Effector memory CD4-positive, alpha-beta T cell (primary cell): ENCODE measurements around the gene GRAMD1B.

Source experiments
- DNase-seq, 3 donors: peaks; one replicate each; pipeline ENCODE4 v3.0.0-alpha.2; 2020
- H3K27ac ChIP-seq: 2 replicates; pipeline ENCODE4 v1.7.0; 2013; ENCODE audit warnings: mild to moderate bottlenecking, low read length, moderate library complexity; ENCODE audit not compliant: insufficient read depth, poor library complexity, severe bottlenecking
- H3K27me3 ChIP-seq: replicated peaks from 2 replicates; pipeline ENCODE4 v1.7.0; 2013; ENCODE audit warnings: mild to moderate bottlenecking, low read length; ENCODE audit not compliant: insufficient read depth, control insufficient read depth, poor library complexity, severe bottlenecking
- H3K36me3 ChIP-seq: 2 replicates; pipeline ENCODE4 v1.7.0; 2013; ENCODE audit warnings: mild to moderate bottlenecking, low read length, moderate library complexity; ENCODE audit not compliant: control insufficient read depth, insufficient read depth
- H3K4me1 ChIP-seq: 2 replicates; pipeline ENCODE4 v1.7.0; 2013; ENCODE audit warnings: low read length, mild to moderate bottlenecking; ENCODE audit not compliant: control insufficient read depth, insufficient read depth, poor library complexity, severe bottlenecking
- H3K4me3 ChIP-seq: 2 replicates; pipeline ENCODE4 v1.7.0; 2013; ENCODE audit warnings: low read length, low read depth, mild to moderate bottlenecking; ENCODE audit not compliant: insufficient read depth, poor library complexity, severe bottlenecking
- H3K9me3 ChIP-seq: 2 replicates; pipeline ENCODE4 v1.7.0; 2013; ENCODE audit warnings: mild to moderate bottlenecking, low read length, moderate library complexity; ENCODE audit not compliant: control insufficient read depth

GRAMD1B gene

DNA sequence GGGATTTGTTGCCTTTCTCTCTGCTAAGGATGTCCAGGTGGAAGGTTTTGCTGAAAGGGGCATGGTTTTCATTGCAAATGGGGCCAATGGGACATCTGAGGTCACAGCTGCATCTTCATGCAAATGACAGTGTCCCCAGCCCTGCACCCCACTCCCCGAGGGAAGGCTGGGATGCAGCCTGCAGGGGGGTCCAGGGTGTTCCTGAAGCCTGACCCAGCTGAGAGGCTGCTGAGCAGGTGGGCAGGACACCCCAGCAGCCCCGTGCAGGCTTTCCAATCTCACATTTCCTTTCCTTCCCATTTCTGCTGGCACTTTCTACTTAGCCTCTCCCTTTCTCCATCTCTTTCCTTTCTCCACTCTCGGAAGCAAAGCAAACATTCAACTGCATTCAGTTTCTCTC lies 146.0 kb downstream of the GRAMD1B start:
- H3K27me3 ChIP-seq, result no peaks in the 10 kb centered on the region
- no peak for DNase-seq
- no peak overlapping the region for H3K27ac ChIP-seq
- no peaks in the 10 kb centered on the region for H3K9me3 ChIP-seq
- H3K4me1 ChIP-seq, result no peaks in the 10 kb centered on the region
- H3K36me3 ChIP-seq, result no peaks in the 10 kb centered on the region
- H3K4me3 ChIP-seq, result no peak overlapping the region

- Histone ChIP-seq H3K27ac (no peak overlapping the region), H3K9me3 (no peaks in the 10 kb centered on the region), H3K36me3 (no peaks in the 10 kb centered on the region), H3K4me3 (no peak overlapping the region), H3K27me3 (no peaks in the 10 kb centered on the region), H3K4me1 (no peaks in the 10 kb centered on the region)
- no peak for DNase-seq
Observed at GRCh38 chr11:123576501-123576900, 146.4 kb downstream of the GRAMD1B start.

DNA sequence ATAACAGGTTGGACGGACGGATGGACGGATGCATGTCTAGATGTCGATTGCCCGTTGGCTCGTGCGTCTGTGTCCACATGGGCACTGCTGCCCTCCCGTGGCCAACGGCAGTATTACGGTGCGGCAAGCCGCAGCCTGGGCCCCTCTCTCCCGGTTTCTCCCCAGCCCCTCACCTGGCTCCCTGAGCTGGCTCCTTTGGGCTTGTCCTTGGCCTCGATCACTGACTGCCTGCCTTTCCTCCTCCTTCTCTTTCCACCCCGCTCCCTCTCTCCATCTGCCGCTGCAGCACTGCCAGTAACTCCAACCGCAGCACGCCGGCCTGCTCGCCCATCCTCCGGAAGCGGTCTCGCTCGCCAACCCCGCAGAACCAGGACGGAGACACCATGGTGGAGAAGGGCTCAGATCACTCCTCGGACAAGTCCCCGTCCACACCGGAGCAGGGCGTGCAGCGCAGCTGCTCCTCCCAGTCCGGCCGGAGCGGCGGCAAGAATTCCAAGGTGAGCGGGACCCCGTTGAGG lies 147.1 kb downstream of the GRAMD1B start:
- H3K9me3 ChIP-seq, result no peaks in the 10 kb centered on the region
- no peak overlapping the region for H3K4me3 ChIP-seq
- H3K4me1 ChIP-seq, result no peaks in the 10 kb centered on the region
- no peak overlapping the region for H3K27ac ChIP-seq
- H3K36me3 ChIP-seq, result no peaks in the 10 kb centered on the region
- peak in 2 of 3 donors; percentile 10 to 29 for DNase-seq
- H3K27me3 ChIP-seq, result no peaks in the 10 kb centered on the region

DNA sequence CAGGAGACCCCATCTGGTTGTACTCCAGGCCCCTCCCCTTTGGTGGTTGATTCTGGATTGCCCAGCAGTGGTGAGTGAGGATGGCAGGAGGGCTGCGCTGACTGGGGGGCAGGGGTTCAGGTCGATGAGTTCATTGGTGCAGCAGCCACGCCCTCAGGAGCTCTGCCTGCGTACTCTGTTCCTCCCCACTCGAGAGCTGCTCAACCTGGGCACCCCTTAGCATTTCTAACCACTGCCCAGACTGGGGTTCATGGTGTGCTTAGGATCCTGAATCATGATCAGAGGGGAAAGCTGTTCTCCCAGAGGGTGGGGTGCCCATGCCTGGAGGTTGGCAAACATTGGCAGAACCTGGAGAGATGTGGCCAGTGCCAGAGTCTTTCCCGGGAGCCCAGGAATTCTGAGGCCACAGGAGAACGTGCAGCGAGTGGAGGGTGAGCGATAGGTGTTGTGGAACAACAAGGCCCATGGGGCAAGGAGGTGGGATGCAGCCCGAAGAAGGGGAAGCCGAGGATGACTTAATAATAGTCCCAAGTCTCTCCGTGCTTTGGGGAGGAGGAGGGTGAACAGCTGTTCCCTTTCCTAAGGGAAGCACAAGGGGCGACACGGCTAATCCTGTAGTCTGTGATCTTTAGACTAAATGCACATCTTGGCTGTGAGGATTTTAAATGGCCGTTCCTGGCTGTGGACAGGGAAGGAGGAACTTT lies 148.9 kb downstream of the GRAMD1B start:
- H3K27ac ChIP-seq, result no peak overlapping the region
- H3K36me3 ChIP-seq, result no peaks in the 10 kb centered on the region
- no peaks in the 10 kb centered on the region for H3K27me3 ChIP-seq
- DNase-seq, result no peak
- no peaks in the 10 kb centered on the region for H3K4me1 ChIP-seq
- no peaks in the 10 kb centered on the region for H3K9me3 ChIP-seq
- H3K4me3 ChIP-seq, result no peak overlapping the region

DNA sequence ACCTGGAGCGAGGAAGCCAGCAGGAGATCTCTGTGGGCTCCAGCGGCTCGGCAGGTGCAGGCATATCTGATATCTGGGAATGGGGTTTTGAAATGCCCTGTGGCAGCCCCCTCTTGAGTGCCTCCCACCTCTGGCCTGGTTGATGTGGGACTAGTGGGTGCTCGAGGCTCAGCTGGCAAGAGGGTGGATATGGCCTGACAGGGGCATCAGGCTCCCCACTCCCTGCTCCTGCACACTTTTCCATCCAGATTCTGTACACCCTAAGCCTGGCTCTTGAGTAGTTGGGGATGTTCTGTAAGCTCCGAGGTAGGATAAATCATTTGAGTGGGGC lies 149.4 kb downstream of the GRAMD1B start:
- Histone ChIP-seq H3K27me3 (no peaks in the 10 kb centered on the region), H3K9me3 (no peaks in the 10 kb centered on the region), H3K4me1 (no peaks in the 10 kb centered on the region), H3K4me3 (no peak overlapping the region), H3K27ac (no peak overlapping the region), H3K36me3 (no peaks in the 10 kb centered on the region)
- DNase-seq, result no peak

DNA sequence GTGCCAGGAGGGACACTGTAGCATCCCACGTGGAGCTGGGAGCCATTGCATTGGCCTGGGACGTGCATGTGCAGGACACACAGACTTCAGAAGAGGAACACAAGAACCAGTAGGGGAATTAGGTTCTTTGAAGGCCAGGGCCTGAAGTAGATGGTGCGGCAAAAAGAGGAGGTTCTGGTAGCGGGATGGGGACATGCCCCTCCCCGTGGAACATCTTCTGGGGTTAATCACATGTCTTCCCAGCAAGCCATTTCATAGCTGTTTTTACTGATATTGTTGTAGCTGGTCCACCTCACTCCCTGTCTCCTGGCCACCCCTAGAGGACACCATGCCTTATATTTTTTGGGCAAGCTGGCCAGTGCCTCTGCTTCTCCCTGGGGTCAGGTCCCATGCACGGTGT lies 150.1 kb downstream of the GRAMD1B start:
- no peak for DNase-seq
- H3K27ac ChIP-seq, result no peak overlapping the region
- H3K9me3 ChIP-seq, result no peaks in the 10 kb centered on the region
- H3K36me3 ChIP-seq, result no peaks in the 10 kb centered on the region
- no peak overlapping the region for H3K4me3 ChIP-seq
- H3K4me1 ChIP-seq, result no peaks in the 10 kb centered on the region
- H3K27me3 ChIP-seq, result no peaks in the 10 kb centered on the region

DNA sequence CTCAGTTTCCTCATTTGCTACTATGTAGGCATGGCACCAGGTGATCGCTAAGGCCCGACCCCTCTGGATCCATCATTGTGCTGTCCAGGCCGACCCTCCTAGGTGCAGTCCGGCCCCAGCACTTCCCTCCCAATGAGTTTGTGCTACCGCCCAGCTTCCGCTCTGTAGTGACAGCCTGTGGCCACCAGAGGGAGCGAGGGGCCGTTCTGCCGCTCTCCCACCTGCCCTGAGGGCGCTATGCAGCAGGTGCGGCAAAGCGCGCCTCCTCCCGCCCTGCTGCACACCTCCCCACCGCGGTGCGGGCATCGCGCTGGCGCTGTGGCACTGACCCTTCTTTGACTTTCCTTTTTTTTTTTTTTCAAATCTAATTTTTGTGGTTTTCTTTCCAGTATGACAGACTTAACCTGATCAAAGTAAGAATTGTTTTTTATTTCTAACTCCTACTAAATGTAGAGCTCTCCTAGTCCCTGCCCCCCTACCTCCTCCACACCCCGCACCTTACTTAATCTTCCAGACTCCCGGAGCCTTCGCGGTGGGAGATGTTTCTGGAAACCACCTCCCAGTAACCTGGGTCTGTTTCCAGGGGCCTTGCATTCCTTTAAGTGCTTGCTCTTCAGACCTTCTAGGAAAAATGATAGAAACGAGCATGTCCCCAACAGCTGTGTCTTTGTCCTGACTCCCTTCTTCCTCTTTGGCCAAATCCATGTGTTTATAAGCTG lies 150.6 kb downstream of the GRAMD1B start:
- DNase-seq, result peak; percentile 13 to 43 (median 27)
- no peaks in the 10 kb centered on the region for H3K4me1 ChIP-seq
- H3K27me3 ChIP-seq, result no peaks in the 10 kb centered on the region
- H3K27ac ChIP-seq, result no peak overlapping the region
- H3K9me3 ChIP-seq, result no peaks in the 10 kb centered on the region
- H3K36me3 ChIP-seq, result no peaks in the 10 kb centered on the region
- no peak overlapping the region for H3K4me3 ChIP-seq

DNA sequence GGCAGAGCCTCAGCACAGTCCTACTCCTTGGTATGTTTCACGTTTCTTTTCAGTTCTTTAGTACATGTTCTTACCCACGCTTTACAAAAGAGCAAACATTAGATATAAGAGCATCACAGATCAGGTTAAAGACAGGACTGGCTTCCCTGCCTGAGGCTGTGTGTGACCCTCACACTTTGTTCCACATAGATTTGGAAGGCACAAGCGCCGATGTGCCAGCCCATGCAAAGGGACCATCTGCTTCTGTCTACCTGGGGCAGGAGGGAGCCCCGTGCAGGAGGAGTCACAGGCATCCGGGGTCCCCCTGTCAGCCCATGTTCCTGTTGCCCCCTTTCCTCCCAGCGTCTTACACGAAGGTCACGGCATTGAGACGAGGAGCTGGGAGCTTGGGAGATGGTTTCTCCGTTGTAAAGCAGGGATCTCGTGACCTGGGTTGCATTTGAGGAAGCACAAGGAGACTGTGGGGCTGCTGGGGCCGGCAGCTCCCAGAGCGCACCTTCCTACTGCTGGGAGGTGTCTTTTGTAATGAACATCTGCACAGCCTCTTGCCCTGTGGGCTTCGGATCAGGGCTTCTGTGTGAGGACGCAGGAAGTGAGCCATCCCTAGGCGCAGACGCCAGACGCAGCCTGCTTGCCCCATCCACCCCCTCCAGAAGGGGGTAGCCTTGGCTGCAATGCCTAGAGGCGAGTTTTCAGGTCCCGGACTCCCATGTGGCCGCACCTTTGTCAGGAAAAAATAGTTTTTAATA lies 151.8 kb downstream of the GRAMD1B start:
- no peaks in the 10 kb centered on the region for H3K9me3 ChIP-seq
- H3K27ac ChIP-seq, result no peak overlapping the region
- no peaks in the 10 kb centered on the region for H3K27me3 ChIP-seq
- DNase-seq, result no peak
- H3K4me1 ChIP-seq, result no peaks in the 10 kb centered on the region
- no peak overlapping the region for H3K4me3 ChIP-seq
- H3K36me3 ChIP-seq, result no peaks in the 10 kb centered on the region

GRCh38 chr11:123582992-123583504 lies 153.0 kb downstream of the GRAMD1B start:
- no peaks in the 10 kb centered on the region for H3K36me3 ChIP-seq

DNA sequence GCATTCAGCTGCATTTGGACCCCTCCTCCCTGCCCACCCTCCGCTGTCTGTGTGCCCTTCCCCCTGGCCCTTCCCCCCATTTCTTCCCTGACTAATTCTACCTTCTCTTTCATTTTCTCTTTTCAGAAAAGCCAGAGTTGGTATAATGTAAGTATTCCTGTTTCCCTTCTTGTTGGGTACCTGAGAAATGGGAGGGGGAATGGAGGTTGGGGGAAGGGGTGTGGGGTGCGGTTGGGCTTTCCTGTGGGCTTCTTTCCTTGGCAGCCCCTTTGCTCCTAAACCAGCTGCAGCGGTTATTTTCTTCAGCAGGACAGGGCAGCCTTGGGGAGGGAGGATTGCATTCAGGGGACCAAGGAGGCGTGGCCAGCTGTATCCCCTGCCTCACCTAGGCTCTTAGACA lies 154.1 kb downstream of the GRAMD1B start:
- H3K9me3 ChIP-seq, result no peaks in the 10 kb centered on the region
- H3K4me3 ChIP-seq, result no peak overlapping the region
- no peak for DNase-seq
- H3K36me3 ChIP-seq, result no peaks in the 10 kb centered on the region
- no peaks in the 10 kb centered on the region for H3K27me3 ChIP-seq
- H3K27ac ChIP-seq, result no peak overlapping the region
- no peaks in the 10 kb centered on the region for H3K4me1 ChIP-seq

More at GRCh38 chr11:123582992-123583504, 153.0 kb downstream of the GRAMD1B start:
- H3K4me3 ChIP-seq, result no peak overlapping the region
- H3K4me1 ChIP-seq, result no peaks in the 10 kb centered on the region
- H3K27ac ChIP-seq, result no peak overlapping the region
- no peaks in the 10 kb centered on the region for H3K9me3 ChIP-seq
- no peaks in the 10 kb centered on the region for H3K27me3 ChIP-seq
- no peak for DNase-seq
